Measurements from ENCODE around the gene HSFX2.

HSFX2 gene

GRCh38 chrX:149639568-149639967 is 44.5 kb upstream of the HSFX2 start:
- no peaks in the 10 kb centered on the region for H3K36me3 ChIP-seq (ENCODE audit: insufficient read depth, low read length)
- no peak overlapping the region for H2AFZ ChIP-seq (ENCODE audit: low read depth, low read length)
- H3K27ac ChIP-seq (ENCODE audit: low read length) = no peak overlapping the region
- no peaks in the 10 kb centered on the region for H3K4me1 ChIP-seq (ENCODE audit: insufficient read depth, low read length)
- ATAC-seq (ENCODE audit: insufficient read depth, low read depth) (no peak), DNase-seq (no peak)
- H3K4me3 ChIP-seq (ENCODE audit: low read depth in 1 of 2, low read length in 2 of 2) = no peak overlapping the region
- no peaks in the 10 kb centered on the region for H4K20me1 ChIP-seq (ENCODE audit: insufficient read depth, low read length)
- H3K9ac ChIP-seq (ENCODE audit: low read depth, low read length) = no peak overlapping the region
- no peak overlapping the region for H3K4me2 ChIP-seq (ENCODE audit: insufficient read depth, low read length)
- no peak for TF ChIP-seq EZH2 (IDR thresholded peaks at IDR 0.05; ENCODE audit: borderline replicate concordance, low read depth, low read length, severe bottlenecking)
- TF ChIP-seq, protein P1, sequence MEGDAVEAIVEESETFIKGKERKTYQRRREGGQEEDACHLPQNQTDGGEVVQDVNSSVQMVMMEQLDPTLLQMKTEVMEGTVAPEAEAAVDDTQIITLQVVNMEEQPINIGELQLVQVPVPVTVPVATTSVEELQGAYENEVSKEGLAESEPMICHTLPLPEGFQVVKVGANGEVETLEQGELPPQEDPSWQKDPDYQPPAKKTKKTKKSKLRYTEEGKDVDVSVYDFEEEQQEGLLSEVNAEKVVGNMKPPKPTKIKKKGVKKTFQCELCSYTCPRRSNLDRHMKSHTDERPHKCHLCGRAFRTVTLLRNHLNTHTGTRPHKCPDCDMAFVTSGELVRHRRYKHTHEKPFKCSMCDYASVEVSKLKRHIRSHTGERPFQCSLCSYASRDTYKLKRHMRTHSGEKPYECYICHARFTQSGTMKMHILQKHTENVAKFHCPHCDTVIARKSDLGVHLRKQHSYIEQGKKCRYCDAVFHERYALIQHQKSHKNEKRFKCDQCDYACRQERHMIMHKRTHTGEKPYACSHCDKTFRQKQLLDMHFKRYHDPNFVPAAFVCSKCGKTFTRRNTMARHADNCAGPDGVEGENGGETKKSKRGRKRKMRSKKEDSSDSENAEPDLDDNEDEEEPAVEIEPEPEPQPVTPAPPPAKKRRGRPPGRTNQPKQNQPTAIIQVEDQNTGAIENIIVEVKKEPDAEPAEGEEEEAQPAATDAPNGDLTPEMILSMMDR (IDR thresholded peaks at IDR 0.05; ENCODE audit: borderline replicate concordance, extremely low read depth, low read length, poor library complexity, severe bottlenecking) = no peak
- H3K9me3 ChIP-seq (ENCODE audit: insufficient read depth, low read length, severe bottlenecking) = no peaks in the 10 kb centered on the region
- H3K79me2 ChIP-seq (ENCODE audit: insufficient read depth, low read length) = no peaks in the 10 kb centered on the region
- H3K27me3 ChIP-seq (ENCODE audit: insufficient read depth, low read length, poor library complexity) = no peaks in the 10 kb centered on the region

DNA sequence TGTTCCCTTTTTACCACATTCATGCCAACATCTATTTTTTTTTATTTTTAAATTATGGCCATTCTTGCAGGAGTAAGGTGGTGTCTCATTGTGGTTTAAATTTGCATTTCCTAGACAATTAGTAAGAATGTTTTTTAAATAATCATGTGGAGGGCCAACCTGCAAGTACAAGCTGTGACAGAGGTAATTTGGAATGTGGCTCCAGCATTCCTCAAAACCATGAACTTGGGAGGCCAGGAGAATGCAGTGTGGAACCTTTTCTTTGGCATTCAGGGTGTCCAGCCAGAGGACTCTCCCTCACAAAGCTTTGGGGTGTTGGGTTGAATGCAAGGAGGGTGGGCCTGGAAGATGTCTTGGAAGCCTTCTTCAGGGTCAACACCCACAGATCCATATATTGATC is 43.7 kb upstream of the HSFX2 start:
- H3K27ac ChIP-seq (ENCODE audit: low read length) = no peak overlapping the region
- no peak overlapping the region for H3K4me2 ChIP-seq (ENCODE audit: insufficient read depth, low read length)
- H3K9ac ChIP-seq (ENCODE audit: low read depth, low read length) = no peak overlapping the region
- H3K79me2 ChIP-seq (ENCODE audit: insufficient read depth, low read length) = no peaks in the 10 kb centered on the region
- no peaks in the 10 kb centered on the region for H3K9me3 ChIP-seq (ENCODE audit: insufficient read depth, low read length, severe bottlenecking)
- H3K4me1 ChIP-seq (ENCODE audit: insufficient read depth, low read length) = no peaks in the 10 kb centered on the region
- no peak overlapping the region for H3K4me3 ChIP-seq (ENCODE audit: low read depth in 1 of 2, low read length in 2 of 2)
- no peaks in the 10 kb centered on the region for H4K20me1 ChIP-seq (ENCODE audit: insufficient read depth, low read length)
- no peaks in the 10 kb centered on the region for H3K27me3 ChIP-seq (ENCODE audit: insufficient read depth, low read length, poor library complexity)
- H3K36me3 ChIP-seq (ENCODE audit: insufficient read depth, low read length) = no peaks in the 10 kb centered on the region
- no peak overlapping the region for H2AFZ ChIP-seq (ENCODE audit: low read depth, low read length)
- ATAC-seq (ENCODE audit: insufficient read depth, low read depth) (no peak), DNase-seq (no peak)
- TF ChIP-seq EZH2 (IDR thresholded peaks at IDR 0.05; ENCODE audit: borderline replicate concordance, low read depth, low read length, severe bottlenecking) = no peak
- TF ChIP-seq, protein P1 (IDR thresholded peaks at IDR 0.05; ENCODE audit: borderline replicate concordance, extremely low read depth, low read length, poor library complexity, severe bottlenecking) = no peak

- H3K4me1 ChIP-seq (ENCODE audit: insufficient read depth, low read length) = peaks cover 27% of the 10 kb centered on the region
- no peak overlapping the region for H2AFZ ChIP-seq (ENCODE audit: low read depth, low read length)
- no peak overlapping the region for H3K4me2 ChIP-seq (ENCODE audit: insufficient read depth, low read length)
- H4K20me1 ChIP-seq (ENCODE audit: insufficient read depth, low read length) = peaks cover 7% of the 10 kb centered on the region; the same call in 1 of the 2 replicates
- no peaks in the 10 kb centered on the region for H3K36me3 ChIP-seq (ENCODE audit: insufficient read depth, low read length)
- no peak overlapping the region for H3K9ac ChIP-seq (ENCODE audit: low read depth, low read length)
- TF ChIP-seq EZH2 (IDR thresholded peaks at IDR 0.05; ENCODE audit: borderline replicate concordance, low read depth, low read length, severe bottlenecking) = no peak
- TF ChIP-seq, protein P1 (IDR thresholded peaks at IDR 0.05; ENCODE audit: borderline replicate concordance, extremely low read depth, low read length, poor library complexity, severe bottlenecking) = no peak
- peaks cover 22% of the 10 kb centered on the region for H3K79me2 ChIP-seq (ENCODE audit: insufficient read depth, low read length)
- H3K27me3 ChIP-seq (ENCODE audit: insufficient read depth, low read length, poor library complexity) = no peaks in the 10 kb centered on the region
- DNase-seq (no peak), ATAC-seq (ENCODE audit: insufficient read depth, low read depth) (no peak)
- H3K9me3 ChIP-seq (ENCODE audit: insufficient read depth, low read length, severe bottlenecking) = no peaks in the 10 kb centered on the region
- H3K27ac ChIP-seq (ENCODE audit: low read length) = no peak overlapping the region
- H3K4me3 ChIP-seq (ENCODE audit: low read depth in 1 of 2, low read length in 2 of 2) = no peak overlapping the region
Observed at GRCh38 chrX:149633511-149633910, 38.4 kb upstream of the HSFX2 start.
